Coronary artery (tissue), 2 donors: ENCODE results near the gene DGKZ.

ENCODE experiments used
- DNase-seq: peaks from one replicate; pipeline ENCODE4 v3.0.0-alpha.2; 2017; ENCODE audit warnings: low spot score
- H3K27ac ChIP-seq, 2 donors: fragments of 200-600 bp; sonication (generic); one replicate each; pipeline ENCODE4 v1.5.1; 2016 to 2019
- H3K4me3 ChIP-seq: fragments of 200-600 bp; sonication (generic); 2 replicates; pipeline ENCODE4 v1.5.1; 2016; ENCODE audit warnings: mild to moderate bottlenecking, moderate library complexity
- TF ChIP-seq, protein P1 (sequence below): fragments of 200-600 bp; sonication (generic); IDR thresholded peaks from one replicate; pipeline ENCODE4 v1.5.1; 2019; ENCODE audit warnings: antibody characterized with exemption

The DGKZ gene

GRCh38 chr11:46345131-46345597, 2.1 kb upstream of the DGKZ start:
- DNase-seq: no peak
- H3K4me3 ChIP-seq: peak overlapping the region; percentile 83
- H3K27ac ChIP-seq: peak overlapping the region in 1 of 2 donors; percentile 87
- TF ChIP-seq, protein P1, sequence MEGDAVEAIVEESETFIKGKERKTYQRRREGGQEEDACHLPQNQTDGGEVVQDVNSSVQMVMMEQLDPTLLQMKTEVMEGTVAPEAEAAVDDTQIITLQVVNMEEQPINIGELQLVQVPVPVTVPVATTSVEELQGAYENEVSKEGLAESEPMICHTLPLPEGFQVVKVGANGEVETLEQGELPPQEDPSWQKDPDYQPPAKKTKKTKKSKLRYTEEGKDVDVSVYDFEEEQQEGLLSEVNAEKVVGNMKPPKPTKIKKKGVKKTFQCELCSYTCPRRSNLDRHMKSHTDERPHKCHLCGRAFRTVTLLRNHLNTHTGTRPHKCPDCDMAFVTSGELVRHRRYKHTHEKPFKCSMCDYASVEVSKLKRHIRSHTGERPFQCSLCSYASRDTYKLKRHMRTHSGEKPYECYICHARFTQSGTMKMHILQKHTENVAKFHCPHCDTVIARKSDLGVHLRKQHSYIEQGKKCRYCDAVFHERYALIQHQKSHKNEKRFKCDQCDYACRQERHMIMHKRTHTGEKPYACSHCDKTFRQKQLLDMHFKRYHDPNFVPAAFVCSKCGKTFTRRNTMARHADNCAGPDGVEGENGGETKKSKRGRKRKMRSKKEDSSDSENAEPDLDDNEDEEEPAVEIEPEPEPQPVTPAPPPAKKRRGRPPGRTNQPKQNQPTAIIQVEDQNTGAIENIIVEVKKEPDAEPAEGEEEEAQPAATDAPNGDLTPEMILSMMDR: no peak

DNA sequence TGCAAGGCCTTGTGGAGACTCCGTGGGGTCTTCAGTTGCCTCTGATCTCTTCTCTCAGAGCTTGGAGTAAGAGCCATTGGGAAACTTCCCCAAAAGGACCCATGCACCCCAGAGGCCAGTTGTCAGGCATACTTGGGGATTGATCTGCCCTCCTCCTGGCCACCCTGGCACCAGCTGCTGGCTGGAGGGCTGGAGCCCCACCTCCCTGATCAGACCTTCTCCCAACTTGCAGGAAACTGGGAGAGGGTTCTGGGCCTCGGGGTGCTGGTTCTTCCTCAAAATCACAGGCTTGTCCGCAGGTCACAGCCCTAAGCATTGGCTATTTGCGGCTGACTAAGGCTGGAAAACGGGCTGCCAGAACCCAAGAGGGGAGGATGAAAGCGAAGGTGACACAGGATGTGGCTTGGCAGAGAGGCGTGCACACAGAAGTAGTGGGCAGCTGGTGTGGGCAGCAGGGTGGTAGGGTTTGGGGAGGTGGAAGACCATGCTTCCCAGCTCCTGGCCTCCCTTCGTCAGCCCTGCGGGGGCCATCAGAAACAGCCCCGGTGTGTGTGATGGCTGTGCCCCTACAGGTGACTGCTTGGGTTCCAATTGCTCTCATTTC, 1.3 kb upstream of the DGKZ start:
- DNase-seq: no peak
- peak overlapping the region in 1 of 2 donors; percentile 87 for H3K27ac ChIP-seq
- TF ChIP-seq, protein P1: no peak
- peak overlapping the region; percentile 83 for H3K4me3 ChIP-seq

DNA sequence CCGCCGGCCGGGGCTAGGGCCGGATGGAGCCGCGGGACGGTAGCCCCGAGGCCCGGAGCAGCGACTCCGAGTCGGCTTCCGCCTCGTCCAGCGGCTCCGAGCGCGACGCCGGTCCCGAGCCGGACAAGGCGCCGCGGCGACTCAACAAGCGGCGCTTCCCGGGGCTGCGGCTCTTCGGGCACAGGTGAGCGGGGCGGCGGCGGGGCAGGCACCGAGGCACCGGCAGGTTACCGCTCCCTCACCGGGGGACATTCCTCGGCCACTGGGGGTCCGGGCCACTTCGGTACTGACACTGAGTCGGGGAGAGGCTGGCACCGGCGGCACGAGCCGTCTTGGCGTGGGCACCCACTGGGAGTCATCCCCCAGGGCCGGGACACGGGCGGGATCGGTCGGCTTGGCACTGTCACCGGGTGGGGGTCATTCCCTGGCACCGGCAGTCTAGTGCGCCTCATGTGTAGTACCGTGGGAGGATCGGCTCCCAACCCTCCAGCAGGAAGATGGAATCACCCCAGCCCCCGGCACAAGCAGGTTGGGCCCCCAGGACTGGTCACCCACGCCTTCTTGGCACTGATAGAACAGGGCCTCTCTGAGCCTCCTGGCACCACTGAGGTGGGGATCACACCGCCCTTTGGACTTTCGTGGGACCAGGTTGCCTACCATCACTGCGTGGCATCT, 511 bp downstream of the DGKZ start:
- H3K27ac ChIP-seq: peak overlapping the region; percentile 57 to 87
- TF ChIP-seq, protein P1: no peak
- no peak for DNase-seq
- H3K4me3 ChIP-seq: peak overlapping the region; percentile 83

DNA sequence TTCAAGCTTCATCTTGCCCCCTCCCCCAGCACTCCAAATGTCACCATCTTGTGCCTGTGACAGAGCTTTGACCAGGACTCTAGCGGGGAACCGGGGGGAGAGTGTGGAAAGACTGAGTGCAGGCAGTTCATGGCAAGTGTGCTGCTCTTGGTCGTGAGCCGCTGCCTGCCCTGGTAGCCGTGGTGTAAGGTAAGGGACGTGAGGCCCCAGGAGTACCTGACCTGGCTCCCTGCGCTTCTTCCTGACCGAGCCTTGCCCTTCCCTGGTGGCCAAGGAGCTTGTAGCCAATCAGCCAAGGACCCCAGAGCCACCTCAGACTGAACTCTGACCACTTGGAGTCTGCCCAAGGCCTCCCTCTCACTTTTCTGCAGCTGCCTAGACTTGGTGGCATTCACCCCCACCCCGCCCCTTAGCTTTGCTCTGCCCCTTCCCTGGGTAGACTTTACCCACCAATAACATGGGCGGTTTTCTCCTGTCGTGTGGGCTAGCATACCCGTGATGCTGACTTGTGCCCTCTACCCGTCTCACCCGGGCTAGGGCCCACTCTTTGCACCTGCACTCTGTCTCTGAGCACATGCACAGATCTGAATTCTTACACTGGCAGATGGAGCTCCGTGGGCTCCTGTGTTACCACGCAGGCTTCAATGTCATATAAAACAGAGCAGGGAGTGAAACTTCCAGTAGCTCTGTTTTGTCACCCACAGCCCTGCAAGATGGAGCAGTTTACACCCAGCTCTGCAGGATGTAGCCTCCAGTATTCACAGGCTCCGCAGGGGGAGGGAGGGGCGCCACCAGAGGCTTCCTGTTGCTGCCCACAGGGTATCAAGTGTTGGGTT, 1.5 kb downstream of the DGKZ start:
- no peak for DNase-seq
- H3K27ac ChIP-seq: peak overlapping the region in 1 of 2 donors; percentile 87
- TF ChIP-seq, protein P1: no peak
- H3K4me3 ChIP-seq: peak overlapping the region; percentile 83

DNA sequence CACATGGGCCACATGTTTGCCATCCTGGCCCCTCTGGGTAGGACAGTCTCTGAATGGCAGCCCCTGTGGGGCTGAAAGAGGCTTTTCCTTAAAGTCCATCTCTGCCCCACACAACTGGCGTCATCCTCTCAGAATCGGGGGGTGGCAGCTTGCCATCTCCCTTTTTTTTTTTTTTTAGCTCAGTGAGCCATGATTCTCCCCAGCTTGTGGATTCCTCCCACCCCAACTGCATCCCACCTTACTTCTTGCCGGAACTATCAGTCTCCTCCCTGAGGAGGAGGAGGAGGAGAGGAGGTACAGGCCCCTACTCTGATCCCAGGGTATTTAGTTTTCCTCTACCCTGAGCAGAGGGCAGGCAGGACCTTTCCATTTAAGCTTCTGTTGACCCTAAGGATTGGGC, 3.4 kb downstream of the DGKZ start:
- TF ChIP-seq, protein P1: no peak
- H3K4me3 ChIP-seq: no peak overlapping the region
- H3K27ac ChIP-seq: no peak overlapping the region
- no peak for DNase-seq

GRCh38 chr11:46351148-46351547, 3.9 kb downstream of the DGKZ start:
- TF ChIP-seq, protein P1: no peak
- no peak for DNase-seq
- Histone ChIP-seq H3K27ac (no peak overlapping the region), H3K4me3 (no peak overlapping the region)
